ENCODE data around the gene PHETA1.

Gene PHETA1

GRCh38 chr12:111394480-111394879 lies 25.6 kb upstream of the PHETA1 start:
- TF ChIP-seq ZFX (IDR thresholded peaks at IDR 0.05; ENCODE audit: borderline replicate concordance) (no peak), CTCF (IDR thresholded peaks at IDR 0.05) (no peak)
- H3K27ac ChIP-seq: no peak overlapping the region

DNA sequence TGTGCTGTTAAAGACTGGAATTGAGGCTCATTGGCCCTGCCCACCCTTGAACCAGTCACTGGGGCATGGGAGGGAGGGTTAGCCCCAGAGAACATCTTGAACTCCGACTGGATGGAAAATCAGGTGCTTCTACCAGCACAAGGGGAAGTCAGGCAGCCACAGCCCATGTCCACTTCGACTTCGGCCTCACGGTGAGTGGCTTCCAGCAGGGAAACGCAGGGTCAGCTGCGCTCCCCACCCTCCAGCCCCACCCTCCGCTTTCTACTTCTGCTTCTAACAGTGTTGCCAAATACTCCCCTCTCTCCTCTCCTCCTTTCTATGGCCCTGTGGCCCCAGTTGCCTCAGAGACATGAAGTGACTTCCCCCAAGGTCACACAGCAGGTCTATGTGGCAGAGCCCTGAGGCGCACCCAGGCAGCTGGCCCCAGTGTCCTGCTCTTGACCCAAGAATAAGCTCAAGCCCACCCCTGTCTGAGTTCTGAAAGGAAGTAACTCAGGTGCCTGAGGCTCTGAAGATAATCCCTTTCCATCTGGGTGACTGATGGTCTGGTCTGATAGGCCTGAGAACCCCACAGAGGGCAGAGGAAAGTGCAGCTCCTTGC lies 24.9 kb upstream of the PHETA1 start:
- TF ChIP-seq ZFX (IDR thresholded peaks at IDR 0.05; ENCODE audit: borderline replicate concordance): no peak
- no peak for TF ChIP-seq CTCF (IDR thresholded peaks at IDR 0.05)
- no peak overlapping the region for H3K27ac ChIP-seq

GRCh38 chr12:111390910-111391309 lies 22.0 kb upstream of the PHETA1 start:
- TF ChIP-seq CTCF (IDR thresholded peaks at IDR 0.05) (no peak), ZFX (IDR thresholded peaks at IDR 0.05; ENCODE audit: borderline replicate concordance) (no peak)
- H3K27ac ChIP-seq: no peak overlapping the region

- H3K27ac ChIP-seq: no peak overlapping the region
- TF ChIP-seq CTCF (IDR thresholded peaks at IDR 0.05): no peak
- TF ChIP-seq ZFX (IDR thresholded peaks at IDR 0.05; ENCODE audit: borderline replicate concordance): no peak
These were observed 20.7 kb upstream of the PHETA1 start for GRCh38 chr12:111389635-111390034.

DNA sequence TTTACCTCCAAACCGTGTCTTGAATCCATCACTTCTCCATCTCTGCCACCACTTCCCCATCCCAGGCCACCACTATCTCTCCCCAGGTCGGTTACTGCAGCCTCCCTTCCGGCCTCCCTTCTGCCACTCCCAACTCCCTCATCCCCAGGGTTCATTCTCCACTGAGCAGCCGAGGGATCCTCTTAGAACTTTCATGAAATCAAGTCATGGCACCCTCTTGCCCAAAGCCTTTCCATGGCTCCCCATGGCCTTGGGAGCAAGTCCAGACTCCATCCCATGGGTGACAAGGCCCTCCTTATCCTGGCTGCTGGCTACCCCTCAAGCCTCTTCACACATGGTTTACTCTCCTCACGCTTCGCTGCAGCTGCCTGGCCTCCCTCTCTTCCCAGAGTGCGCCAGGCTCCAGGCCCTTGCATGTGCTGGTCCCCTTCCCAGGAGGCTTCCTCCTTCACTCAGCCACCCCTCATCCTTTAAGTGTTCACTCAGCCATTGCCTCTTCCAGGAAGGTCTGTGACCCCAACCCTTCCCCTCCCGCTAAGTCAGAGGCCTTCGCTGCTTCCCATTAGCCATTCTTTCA lies 18.9 kb upstream of the PHETA1 start:
- TF ChIP-seq CTCF (IDR thresholded peaks at IDR 0.05) (no peak), ZFX (IDR thresholded peaks at IDR 0.05; ENCODE audit: borderline replicate concordance) (no peak)
- H3K27ac ChIP-seq: no peak overlapping the region

- TF ChIP-seq CTCF (IDR thresholded peaks at IDR 0.05) (no peak), ZFX (IDR thresholded peaks at IDR 0.05; ENCODE audit: borderline replicate concordance) (no peak)
- H3K27ac ChIP-seq: no peak overlapping the region
These were observed 18.0 kb upstream of the PHETA1 start for GRCh38 chr12:111386885-111387284.

DNA sequence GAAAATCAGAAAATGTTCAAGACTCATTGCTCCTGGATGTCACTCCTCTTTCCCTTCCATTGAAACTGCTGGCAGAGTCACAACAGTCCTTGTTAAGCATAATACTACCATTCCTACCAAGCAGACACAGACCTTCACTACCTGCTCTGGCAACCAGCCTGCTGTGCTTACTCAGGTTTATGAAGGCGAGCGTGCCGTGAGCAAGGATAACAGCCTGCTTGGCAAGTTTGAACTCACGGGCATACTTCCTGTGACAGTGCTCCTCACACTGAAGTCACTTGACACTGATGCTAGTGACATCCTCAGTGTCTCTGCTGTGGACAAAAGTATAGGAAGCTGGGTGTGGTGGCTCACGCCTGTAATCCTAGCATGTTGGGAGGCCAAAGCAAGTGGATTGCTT lies 15.7 kb upstream of the PHETA1 start:
- TF ChIP-seq CTCF (IDR thresholded peaks at IDR 0.05) (no peak), ZFX (IDR thresholded peaks at IDR 0.05; ENCODE audit: borderline replicate concordance) (no peak)
- no peak overlapping the region for H3K27ac ChIP-seq
